Measurements from ENCODE around the gene PAF1.

The PAF1 gene

DNA sequence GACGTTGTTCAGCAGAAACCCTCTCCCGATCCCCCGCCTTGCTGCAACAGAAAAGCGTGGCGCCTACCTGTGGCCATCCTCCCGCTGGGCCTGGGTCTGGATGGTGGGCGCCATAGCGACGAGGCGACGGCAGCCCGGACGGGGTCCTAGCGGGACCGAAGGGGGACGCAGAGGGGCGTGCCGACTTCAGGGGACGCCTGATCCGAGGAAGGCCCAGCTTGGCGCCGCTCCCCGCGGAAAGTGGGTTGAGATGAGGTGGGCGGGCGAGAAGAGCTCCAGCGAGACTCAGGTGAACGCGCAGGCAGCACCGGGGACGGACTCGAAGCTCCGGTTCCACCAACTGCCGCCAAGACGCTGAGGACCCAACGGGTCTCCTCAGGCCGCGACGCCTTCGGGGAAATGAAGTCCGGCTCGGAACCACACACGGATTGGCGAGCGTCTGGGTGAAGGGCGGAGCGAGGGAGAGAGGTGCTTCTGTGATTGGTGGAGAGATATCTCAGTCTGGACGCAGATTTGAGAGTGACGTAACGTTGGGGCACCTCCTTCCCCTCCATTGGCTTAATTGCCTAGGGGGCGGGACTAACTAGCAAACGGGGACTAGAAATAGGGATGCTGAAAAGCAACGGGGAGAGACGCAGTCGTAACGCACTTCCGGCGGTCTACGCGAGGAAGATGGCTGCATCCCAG, at the start of gene PAF1, which contains the start of gene MED29:
Gene PAF1 (minus strand): TSS at position 356 of the 687 bp plus-strand sequence. CDS start 242 bp downstream, at position 114.
Gene MED29 (plus strand): TSS at position 628 of the 687 bp plus-strand sequence. CDS start 45 bp downstream, at position 673.
- peak; percentile 99 for DNase-seq (ENCODE audit: low spot score)

DNA sequence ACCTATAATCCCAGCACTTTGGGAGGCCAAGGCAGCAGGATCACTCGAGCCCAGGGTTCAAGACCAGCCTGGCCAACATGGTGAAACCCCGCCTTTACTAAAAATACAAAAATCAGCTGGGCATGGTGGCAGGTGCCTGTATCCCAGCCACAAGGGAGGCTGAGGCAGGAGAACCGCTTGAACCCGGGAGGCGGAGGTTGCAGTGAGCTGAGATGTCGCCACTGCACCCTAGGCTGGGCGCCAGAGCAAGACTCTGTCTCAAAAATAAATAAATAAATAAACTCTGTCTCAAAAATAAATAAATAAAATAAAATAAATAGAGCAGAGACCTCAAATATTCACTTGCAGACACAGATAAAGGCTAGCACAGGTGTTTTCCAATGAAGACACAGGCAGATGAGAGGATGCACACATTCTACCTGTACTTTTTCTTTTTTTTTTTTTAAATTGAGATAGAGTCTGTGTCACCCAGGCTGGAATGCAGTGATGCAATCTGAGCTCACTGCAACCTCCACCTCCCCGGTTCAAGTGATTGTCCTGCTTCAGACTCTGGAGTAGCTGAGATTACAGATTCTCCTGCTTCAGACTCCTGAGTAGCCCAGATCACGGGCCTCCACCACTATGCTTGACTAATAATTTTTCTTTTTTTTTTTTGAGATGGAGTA, 47.5 kb upstream of the PAF1 start:
- no peak for DNase-seq (ENCODE audit: low spot score)

DNA sequence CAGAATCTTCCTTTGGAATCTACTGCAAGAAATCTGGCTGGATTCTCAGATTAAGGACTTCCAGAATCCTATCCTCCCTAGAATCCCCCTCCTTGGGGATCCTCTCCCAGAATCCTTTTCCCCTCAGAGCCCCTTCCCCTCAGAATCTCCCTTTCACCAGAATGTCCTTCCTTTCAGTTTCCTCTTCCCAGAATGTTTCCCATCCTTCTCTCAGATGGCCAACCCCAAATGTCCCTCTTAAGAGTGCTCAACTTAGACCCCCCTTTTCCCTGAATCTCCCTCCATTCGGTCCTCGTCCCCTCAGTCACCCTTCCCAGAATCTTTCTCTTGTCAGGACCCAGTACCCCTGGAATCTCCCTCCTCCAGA, 45.4 kb upstream of the PAF1 start:
- no peak for DNase-seq (ENCODE audit: low spot score)

DNA sequence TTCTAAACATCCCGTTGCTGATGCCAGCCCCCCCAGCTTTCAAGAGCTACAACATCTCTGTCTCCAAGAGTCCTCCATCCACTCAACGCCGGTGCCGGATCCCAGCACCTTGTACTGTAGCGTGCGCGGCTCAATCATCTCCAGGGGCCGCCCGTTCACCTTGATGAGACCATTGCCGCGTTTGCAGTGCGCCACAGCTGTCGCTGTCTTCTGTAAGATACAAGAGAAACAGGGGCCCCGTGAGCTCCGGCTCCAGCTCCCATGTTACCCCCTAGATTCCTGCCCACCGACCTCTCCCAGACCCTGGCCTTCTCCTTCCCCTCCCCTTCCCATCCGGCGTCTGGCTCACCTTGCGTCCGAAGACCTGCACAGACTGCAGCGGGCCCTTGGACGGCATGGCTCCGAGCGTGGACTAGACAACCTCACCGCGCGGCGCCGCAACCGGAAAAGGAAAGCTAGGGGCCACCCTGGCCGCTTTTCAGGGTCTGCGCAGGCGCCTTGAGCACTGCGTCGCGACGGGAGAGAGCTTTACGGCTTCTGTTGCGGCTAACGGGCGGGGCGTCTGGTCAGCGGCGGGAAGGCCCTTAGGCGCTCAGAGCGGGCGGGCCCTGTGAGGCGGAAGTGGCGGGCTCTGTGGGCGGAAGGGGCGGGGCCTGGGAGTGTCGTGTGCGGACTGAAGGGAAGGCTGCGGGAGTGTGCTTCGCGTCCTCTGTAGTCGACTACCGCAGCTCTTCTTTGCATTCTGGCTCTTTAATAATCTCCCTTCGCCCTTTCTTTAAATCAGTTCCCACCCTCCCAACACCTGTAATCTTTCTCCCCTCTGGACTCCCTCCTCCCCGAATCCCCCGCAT, 44.8 kb upstream of the PAF1 start, which contains the start of gene RPS16:
Gene RPS16 (minus strand): TSS at position 451 of the 851 bp plus-strand sequence. CDS start 54 bp downstream, at position 397.
- peak; percentile 99 for DNase-seq (ENCODE audit: low spot score)

DNA sequence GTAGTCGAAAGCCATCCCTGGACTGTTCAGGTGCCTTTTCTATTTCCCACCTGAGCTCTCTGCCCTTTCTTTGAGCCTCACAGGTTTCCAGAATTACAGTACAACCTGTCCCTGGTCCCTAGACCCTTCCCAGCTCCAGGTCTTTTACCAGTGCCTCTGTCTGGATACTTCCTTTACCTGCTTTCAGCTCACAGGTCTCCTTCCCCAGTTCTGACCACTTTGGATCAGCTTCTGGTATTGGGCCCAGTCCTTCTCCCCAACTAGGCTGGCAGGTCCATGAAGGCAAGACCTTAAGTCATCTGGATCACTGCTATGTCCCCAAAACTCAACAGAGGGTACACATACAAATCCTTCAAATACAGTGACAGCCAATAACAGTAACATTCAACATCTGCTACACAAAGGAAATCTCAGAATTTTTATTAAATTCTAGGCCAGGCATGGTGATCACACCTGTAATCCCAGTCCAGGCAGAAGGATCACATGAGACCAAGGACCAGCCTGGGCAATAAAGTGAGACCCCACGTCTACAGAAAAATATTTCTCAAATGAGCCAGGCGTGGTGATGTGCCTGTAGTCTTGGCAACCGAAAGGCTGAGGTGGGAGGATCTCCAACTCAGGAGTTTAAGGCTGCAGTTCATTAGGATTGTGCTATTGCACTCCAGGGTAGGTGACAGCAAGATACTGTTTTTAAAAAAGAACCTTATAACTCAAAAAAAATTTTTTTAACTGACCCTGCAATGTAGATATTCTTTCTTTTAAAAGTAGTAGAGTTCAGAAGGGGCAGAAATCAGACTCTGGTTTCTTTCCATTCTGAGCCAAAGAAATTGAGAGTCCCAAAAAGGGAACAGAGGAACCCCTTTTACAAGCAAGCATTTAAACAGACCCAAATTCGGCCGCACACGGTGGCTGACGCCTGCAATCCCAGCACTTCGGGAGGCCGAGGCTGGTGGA, 43.5 kb upstream of the PAF1 start:
- no peak for DNase-seq (ENCODE audit: low spot score)

DNA sequence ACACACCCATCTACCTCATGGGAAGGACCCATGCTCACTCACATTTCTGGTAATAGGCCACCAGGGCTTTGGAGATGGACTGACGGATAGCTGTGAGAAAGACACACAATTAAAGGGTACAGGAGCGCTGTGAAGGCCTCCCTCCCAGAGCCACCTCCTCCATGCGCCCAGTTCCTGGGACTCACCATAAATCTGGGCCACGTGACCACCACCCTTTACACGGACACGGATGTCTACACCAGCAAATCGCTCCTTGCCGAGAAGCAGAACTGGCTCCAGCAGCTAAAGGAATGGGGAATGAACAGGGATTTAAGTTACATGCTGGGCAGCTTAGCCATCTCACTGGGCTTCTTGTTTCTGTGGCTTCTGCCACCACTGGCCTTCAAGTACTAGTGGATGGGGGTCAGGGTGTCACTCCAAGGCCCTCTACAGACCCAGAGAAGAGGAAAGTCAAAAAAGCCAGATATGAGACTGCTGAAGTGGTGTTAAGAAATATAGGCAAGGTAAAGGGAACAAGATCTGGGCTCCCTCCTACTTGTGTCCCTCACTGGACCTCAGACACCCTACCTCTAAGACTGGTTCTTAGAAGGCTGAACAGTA, 42.7 kb upstream of the PAF1 start:
- DNase-seq (ENCODE audit: low spot score): no peak

DNA sequence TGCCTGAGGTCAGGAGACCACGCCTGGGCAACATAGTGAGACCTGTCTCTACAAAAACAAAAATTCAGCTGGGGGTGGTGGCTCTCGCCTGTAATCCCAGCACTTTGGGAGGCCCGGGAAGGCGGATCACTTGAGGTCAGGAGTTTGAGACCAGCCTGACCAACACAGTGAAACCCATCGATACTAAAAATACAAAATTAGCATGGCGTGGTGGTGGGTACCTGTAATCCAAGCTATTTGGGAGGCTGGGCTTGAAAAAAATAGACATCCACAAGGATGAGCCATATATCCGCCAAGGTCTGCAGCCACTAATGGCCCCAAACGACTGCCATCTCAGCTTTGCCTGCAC, 41.7 kb upstream of the PAF1 start:
- no peak for DNase-seq (ENCODE audit: low spot score)

DNA sequence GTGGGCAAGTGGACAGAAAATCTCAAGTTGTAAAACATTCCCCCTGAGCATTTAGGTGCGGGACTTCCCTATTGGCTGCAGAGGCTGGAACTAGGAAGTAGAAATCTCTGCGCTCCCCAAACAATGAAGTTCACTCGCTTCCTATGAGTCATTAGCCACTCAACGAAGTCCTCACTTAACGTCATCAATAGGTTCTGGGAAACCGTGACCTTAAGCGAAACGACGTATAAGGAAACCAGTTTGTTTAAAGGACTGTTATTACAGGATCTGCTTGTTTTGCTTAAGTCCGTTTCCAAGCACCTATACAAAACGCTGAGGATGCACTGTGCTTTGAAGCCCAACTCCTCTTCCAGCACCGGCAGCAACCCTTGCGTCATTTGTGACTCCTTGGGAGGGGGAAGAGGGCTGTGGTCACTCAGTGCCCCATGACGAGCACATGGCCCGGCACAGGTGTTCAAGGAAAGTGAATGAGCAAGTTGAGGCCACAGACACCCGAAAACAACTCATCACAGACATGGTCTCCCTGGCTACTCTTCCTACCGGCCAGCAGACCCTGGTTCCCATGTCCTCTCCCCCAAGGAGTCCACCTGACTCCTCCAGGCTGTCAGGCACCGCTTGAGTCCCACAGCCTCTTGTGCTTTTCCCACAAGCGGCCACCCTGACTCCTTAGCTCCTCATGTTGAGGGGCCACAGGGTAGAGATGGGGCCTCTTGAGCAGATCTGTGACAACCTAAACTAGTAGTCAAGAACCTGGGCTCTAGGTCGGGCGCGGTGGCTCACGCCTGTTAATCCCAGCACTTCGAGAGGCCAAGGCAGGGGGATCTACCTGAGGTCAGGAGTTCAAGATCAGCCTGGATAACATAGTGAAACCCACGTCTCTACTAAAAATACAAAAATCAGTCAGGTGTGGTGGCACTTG, 40.0 kb upstream of the PAF1 start:
- peak; percentile 80 for DNase-seq (ENCODE audit: low spot score)

DNA sequence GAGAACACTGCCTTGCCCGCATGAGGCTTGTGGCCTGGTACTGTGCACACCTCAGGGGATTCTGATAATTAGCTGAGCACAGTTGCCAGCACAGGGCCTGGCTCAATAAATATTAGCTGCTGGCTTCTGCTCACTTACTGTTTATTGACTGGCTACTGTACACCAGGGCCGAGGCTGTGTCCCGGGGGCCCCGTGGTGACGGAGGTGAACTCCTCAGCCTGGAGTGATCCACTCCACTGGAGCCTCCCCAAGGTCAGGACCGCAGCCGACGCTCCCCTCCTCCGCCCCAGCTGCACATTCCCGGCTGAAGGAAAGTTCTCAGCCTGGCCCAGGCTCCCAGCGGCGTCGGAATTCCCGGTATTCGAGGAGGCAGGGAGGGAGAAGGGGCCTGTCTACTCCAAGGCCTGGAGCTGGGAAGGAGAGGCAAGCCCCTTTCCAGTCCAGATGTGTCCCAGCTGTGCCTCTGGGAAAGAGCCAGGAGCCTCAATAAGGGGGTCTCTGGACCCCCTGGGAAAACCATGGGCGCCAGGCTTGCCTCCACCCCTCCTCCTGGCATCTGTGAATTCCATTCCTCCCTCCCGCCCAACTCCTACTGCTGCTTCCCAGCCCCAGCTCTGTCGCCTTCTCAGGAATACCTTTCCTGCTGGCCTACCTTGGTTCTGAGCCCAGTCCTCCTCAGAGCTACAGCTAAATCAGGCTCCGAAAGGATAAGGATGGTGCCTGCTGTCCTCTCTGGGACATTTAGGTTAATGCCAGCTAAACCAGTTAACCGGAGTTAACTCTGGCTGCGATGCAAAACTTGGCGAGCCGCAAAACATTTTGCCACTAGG, 37.6 kb upstream of the PAF1 start:
- DNase-seq (ENCODE audit: low spot score): no peak

DNA sequence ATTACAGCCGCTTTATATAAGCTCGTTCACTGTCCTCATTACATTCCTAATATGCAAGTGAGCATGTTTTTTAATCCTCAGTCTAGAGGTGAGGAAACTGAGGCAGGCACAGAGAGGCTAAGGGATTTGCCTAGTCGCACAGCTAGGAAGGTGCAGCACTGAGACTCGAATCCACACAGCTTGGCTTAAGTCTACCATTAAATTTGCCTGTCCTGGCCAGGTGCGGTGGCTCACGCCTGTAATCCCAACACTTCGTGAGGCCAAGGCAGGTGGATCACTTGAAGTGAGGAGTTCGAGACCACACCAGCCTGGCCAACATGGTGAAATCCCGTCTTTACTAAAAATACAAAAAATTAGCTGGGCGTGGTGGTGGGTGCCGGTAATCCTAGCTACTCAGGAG, 36.8 kb upstream of the PAF1 start:
- no peak for DNase-seq (ENCODE audit: low spot score)

DNA sequence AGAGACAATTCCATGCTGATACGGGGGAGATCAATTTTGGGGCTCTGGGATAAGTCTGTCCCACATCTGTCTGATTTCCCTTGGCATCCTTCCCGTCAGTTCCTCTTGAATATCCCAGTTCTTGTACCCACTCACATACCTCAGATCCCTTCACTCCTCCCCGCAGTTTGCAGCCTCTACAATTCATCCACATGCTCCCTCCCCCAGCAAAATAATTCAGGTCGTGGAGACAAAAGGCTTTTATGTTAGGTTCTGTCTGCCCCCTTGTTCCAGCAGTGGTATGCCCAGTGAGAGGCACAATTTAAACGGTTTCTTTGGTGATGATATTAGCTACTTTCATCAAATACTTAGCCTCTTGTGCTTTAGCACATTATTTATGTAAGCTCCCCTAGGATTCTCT, 35.3 kb upstream of the PAF1 start:
- no peak for DNase-seq (ENCODE audit: low spot score)

DNA sequence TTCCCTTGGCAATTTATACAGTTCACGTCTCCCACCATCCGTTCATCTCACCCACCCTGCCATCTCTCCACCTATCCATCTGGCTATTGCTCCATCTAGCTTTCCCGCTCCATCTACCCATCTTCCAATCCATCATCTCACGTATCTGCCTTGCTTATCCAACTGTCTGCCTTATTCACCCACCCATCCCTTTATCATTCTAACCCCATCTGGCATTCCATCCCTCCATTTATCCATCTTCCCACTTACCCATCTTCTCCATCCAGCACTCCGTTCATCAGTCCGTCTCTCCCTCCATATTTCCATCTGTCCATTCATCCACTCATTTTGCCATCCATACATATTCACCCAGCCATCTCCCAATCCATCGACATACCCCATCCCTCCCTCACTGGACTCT, 34.8 kb upstream of the PAF1 start:
- no peak for DNase-seq (ENCODE audit: low spot score)

DNA sequence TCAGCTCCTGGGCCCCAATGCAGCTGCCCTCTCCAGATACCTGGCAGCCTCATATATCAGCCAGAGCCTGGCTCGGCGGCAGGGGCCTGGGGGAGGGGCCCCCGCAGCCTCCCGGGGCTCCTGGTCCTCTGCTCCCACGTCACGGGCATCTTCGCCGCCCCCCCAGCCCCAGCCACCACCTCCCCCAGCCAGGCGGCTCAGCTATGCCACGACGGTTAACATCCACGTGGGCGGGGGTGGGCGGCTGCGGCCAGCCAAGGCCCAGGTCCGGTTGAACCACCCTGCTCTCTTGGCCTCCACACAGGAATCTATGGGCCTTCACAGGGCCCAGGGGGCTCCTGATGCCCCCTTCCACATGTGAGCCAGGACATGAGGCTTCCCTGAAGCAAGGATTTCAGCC, 34.0 kb upstream of the PAF1 start:
- no peak for DNase-seq (ENCODE audit: low spot score)

DNA sequence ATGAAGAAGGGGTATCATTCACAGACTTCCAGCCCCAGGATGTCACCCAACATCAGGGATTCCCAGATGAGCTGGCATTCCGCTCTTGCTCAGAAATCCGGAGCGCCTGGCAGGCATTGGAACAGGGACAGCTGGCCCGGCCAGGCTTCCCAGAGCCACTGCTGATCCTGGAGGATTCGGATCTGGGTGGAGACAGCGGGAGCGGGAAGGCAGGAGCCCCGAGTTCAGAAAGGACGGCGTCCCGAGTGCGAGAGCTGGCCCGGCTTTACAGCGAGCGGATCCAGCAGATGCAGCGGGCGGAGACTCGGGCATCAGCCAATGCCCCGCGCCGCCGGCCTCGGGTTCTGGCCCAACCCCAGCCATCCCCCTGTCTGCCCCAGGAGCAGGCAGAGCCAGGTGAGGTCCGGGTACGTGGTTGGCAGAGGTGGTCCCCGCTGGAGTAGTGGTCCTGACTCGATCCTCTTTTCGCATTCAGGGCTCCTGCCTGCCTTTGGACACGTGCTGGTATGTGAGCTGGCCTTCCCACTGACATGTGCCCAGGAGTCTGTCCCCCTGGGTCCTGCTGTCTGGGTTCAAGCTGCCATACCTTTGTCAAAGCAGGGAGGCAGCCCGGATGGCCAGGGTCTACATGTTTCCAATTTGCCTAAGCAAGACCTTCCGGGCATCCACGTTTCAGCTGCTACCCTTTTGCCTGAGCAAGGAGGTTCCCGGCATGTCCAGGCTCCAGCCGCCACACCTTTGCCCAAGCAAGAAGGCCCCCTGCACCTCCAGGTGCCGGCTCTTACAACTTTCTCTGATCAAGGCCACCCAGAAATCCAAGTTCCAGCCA, 32.6 kb upstream of the PAF1 start:
- DNase-seq (ENCODE audit: low spot score): no peak

DNA sequence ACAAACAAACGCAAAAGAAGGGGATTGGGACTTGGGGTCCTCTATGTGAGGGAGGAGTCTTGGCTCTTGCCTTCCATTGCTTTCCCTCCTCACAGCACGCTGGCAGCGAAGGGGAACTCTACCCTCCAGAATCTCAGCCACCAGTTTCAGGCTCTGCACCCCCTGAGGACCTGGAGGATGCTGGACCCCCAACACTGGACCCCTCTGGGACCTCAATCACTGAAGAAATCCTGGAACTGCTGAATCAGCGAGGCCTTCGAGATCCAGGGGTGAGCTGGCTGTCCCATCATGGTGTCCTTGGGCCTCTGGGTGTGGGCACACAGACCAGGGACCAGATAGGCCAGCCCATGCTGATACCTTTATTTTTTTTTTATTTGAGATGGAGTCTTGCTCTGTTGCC, 31.1 kb upstream of the PAF1 start:
- DNase-seq (ENCODE audit: low spot score): no peak

DNA sequence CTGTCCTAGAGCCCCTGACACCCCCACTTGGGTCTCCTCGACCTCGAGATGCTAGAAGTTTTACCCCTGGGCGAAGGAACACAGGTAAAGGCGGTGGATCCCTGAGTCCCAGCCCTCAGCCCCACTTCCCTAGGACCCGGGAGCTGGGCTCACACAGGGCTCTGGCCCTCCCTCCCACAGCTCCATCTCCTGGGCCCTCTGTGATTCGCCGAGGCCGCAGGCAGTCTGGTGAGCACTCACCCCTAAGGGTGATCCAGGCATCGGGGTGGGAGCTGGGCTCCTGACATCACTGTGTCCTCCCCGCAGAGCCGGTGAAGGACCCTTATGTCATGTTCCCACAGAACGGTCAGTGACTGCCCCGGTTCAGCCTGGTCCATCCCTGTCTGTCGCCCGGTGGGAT, 29.9 kb upstream of the PAF1 start:
- DNase-seq (ENCODE audit: low spot score): no peak

DNA sequence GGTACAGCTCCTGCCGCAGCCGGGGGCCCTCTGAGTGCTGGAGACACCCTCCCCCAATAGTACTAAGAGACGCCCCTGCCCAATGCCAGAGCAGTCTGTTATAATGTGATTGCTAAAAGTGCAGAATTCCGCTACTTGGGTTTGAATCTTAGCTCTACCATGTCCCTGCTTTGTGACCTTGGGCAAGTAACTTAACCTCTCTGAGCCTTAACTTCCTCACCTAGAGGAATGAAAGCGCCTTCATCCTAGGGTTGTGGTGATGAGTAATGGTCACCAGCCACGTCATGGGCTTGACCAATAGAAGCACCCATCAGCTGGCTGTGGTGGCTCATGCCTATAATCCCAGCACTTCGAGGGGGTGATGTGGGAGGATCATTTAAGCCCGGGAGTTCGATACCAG, 28.1 kb upstream of the PAF1 start:
- no peak for DNase-seq (ENCODE audit: low spot score)

DNA sequence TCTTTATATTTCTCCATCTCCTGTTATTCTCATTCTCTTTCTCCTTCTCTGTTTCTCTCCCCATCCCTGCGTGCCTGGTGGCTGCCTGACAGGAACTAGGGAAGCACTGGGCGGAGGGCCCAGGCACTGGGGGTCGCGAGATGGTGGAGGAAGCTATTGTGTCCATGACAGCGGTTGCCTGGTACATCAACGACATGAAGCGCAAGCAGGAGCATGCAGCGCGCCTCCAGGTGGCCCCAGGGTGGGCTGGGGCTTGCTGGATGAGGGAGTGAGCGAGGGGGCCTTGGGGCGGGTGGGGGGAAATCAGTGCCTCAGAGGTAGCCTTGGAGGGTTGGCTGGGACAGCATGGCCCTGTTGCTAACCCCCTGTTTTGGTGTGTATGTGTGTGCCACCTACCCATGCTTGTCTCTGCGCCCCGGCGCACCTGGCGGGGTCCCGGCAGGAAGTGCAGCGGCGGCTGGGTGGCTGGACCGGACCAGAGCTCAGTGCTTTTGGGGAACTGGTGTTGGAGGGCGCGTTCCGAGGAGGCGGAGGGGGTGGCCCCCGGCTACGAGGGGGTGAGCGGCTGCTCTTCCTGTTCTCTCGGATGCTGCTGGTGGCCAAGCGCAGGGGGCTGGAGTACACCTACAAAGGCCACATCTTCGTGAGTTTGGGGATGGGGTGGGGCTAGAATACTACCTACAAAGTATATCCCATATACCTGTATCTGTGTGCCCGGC, 26.7 kb upstream of the PAF1 start:
- DNase-seq (ENCODE audit: low spot score): no peak

All from CD4-positive, alpha-beta T cell treated with Interleukin-15 for 4 hours (primary cell).